ENCODE measurements around the gene RTF2.

DNA sequence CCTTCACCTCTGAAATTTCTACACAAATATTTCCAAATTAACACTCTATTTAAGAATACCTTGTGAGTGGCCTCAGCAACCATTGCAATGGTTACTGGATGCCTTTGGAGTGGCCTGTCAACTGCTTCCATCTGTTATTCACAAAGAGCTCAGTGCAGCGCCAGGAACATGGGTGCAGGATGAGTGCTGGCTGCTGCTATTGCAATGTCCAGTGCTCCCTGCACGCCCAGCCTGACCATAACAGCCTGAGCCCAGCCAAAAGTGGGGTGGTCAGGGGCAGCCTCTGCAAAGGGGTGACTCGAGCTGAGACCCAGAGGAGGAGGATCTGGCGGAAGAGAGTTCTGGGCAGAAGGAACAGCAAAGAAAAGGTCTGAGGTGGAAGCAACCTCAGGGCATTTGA lies 38.0 kb upstream of the RTF2 start:
- no peak for TF ChIP-seq CTCF (conservative IDR thresholded peaks at IDR 0.05 in 1 of 2, IDR thresholded peaks at IDR 0.05 in 1 of 2; ENCODE audit: low read depth in 1 of 2, low read length in 2 of 2)
- no peak for TF ChIP-seq EZH2 (IDR thresholded peaks at IDR 0.05; ENCODE audit: low read length, missing control alignments)
